ENCODE results near the gene CST9. TPM values are rescaled to one million over a fixed set of nuclear protein-coding genes. Genes with fewer than 3 reads are reported as not detected.

Gene CST9
- total RNA-seq, 4 donors from 2014 or later: not detected

- H3K4me3 ChIP-seq: no peak overlapping the region
- H3K36me3 ChIP-seq: no peaks in the 10 kb centered on the region
- TF ChIP-seq CTCF (IDR thresholded peaks at IDR 0.05): no peak
- no peak for TF ChIP-seq EP300 (IDR thresholded peaks at IDR 0.05)
- no peak for TF ChIP-seq POLR2AphosphoS5 (IDR thresholded peaks at IDR 0.05)
- TF ChIP-seq POLR2A (IDR thresholded peaks at IDR 0.05): no peak
- H3K9me3 ChIP-seq: no peaks in the 10 kb centered on the region
- WGBS, 2 donors (ENCODE audit: low coverage in 1 of 2): 67 to 76% methylated on average over 3 to 8 of the region's 10 CpGs
- H3K27ac ChIP-seq: no peak overlapping the region
- ATAC-seq: no peak
- no peaks in the 10 kb centered on the region for H3K4me1 ChIP-seq
- H3K27me3 ChIP-seq: peaks cover 14% of the 10 kb centered on the region
Observed at GRCh38 chr20:23588434-23589403, 17.0 kb downstream of the CST9 start.

- no peak for TF ChIP-seq CTCF (IDR thresholded peaks at IDR 0.05)
- TF ChIP-seq POLR2AphosphoS5 (IDR thresholded peaks at IDR 0.05): no peak
- no peak for TF ChIP-seq POLR2A (IDR thresholded peaks at IDR 0.05)
- TF ChIP-seq EP300 (IDR thresholded peaks at IDR 0.05): no peak
- no peak for ATAC-seq
- no peak overlapping the region for H3K4me3 ChIP-seq
- no peaks in the 10 kb centered on the region for H3K4me1 ChIP-seq
- no peaks in the 10 kb centered on the region for H3K9me3 ChIP-seq
- no peak overlapping the region for H3K27ac ChIP-seq
- peaks cover 14% of the 10 kb centered on the region for H3K27me3 ChIP-seq
- no peaks in the 10 kb centered on the region for H3K36me3 ChIP-seq
- 67 to 100% methylated on average over 1 to 3 of the region's 7 CpGs for WGBS, 2 donors (ENCODE audit: low coverage in 1 of 2)
Observed at GRCh38 chr20:23587631-23588030, 18.1 kb downstream of the CST9 start.

- no peaks in the 10 kb centered on the region for H3K36me3 ChIP-seq
- H3K27me3 ChIP-seq: peaks cover 20% of the 10 kb centered on the region
- ATAC-seq: no peak
- no peak overlapping the region for H3K4me3 ChIP-seq
- no peak for TF ChIP-seq POLR2A (IDR thresholded peaks at IDR 0.05)
- H3K27ac ChIP-seq: no peak overlapping the region
- no peaks in the 10 kb centered on the region for H3K9me3 ChIP-seq
- WGBS, 2 donors (ENCODE audit: low coverage in 1 of 2): 62 to 63% methylated on average over 2 to 4 of the region's 13 CpGs
- no peaks in the 10 kb centered on the region for H3K4me1 ChIP-seq
Observed at GRCh38 chr20:23586735-23587525, 18.8 kb downstream of the CST9 start.

GRCh38 chr20:23585808-23586734, 19.6 kb downstream of the CST9 start:
- H3K27me3 ChIP-seq: peaks cover 25% of the 10 kb centered on the region
- 100% methylated on average over 1 of the region's 5 CpGs; no CpG with 5 or more reads in 1 of the 2 donors for WGBS, 2 donors (ENCODE audit: low coverage in 1 of 2)
- H3K36me3 ChIP-seq: no peaks in the 10 kb centered on the region
- no peak overlapping the region for H3K27ac ChIP-seq
- no peaks in the 10 kb centered on the region for H3K9me3 ChIP-seq
- no peaks in the 10 kb centered on the region for H3K4me1 ChIP-seq
- no peak for TF ChIP-seq CTCF (IDR thresholded peaks at IDR 0.05)
- no peak for TF ChIP-seq POLR2AphosphoS5 (IDR thresholded peaks at IDR 0.05)
- no peak for TF ChIP-seq EP300 (IDR thresholded peaks at IDR 0.05)
- no peak for TF ChIP-seq POLR2A (IDR thresholded peaks at IDR 0.05)
- no peak for ATAC-seq
- no peak overlapping the region for H3K4me3 ChIP-seq

- H3K4me3 ChIP-seq: no peak overlapping the region
- no peaks in the 10 kb centered on the region for H3K4me1 ChIP-seq
- TF ChIP-seq POLR2A (IDR thresholded peaks at IDR 0.05) (no peak), CTCF (IDR thresholded peaks at IDR 0.05) (no peak), EP300 (IDR thresholded peaks at IDR 0.05) (no peak), POLR2AphosphoS5 (IDR thresholded peaks at IDR 0.05) (no peak)
- 71% methylated on average over 2 of the region's 5 CpGs; no CpG with 5 or more reads in 1 of the 2 donors for WGBS, 2 donors (ENCODE audit: low coverage in 1 of 2)
- H3K27me3 ChIP-seq: peaks cover 25% of the 10 kb centered on the region
- ATAC-seq: no peak
- no peak overlapping the region for H3K27ac ChIP-seq
- no peaks in the 10 kb centered on the region for H3K9me3 ChIP-seq
- H3K36me3 ChIP-seq: no peaks in the 10 kb centered on the region
Observed at GRCh38 chr20:23585449-23585807, 20.3 kb downstream of the CST9 start.

All from gastroesophageal sphincter (tissue), 4 donors.